ENCODE data around the gene CBX6.
"Not testable (repeated sequence)": the region's sequence is repeated elsewhere in the genome, so short reads cannot be mapped to it uniquely, and the experiment has no call there.

Gene CBX6

GRCh38 chr22:38904052-38904617, 32.1 kb upstream of the CBX6 start:
- H3K27ac ChIP-seq (ENCODE audit: insufficient read depth in 1 of 2, low read depth in 1 of 2, low read length in 2 of 2, poor library complexity in 1 of 2, severe bottlenecking in 2 of 2); CTCF ChIA-PET; POLR2A ChIA-PET; H3K27me3 ChIP-seq (replicated peaks in 2 of 5; ENCODE audit: control insufficient read depth in 4 of 5, insufficient read depth in 5 of 5, low read length in 4 of 5); H3K4me3 ChIP-seq (ENCODE audit: control insufficient read depth in 1 of 7, extremely low read depth in 1 of 7, insufficient read depth in 4 of 7, low read depth in 2 of 7, low read length in 6 of 7); DNase-seq; H3K9me3 ChIP-seq (ENCODE audit: control extremely low read depth in 1 of 5, control insufficient read depth in 4 of 5, insufficient read depth in 2 of 5, low read depth in 1 of 5, low read length in 4 of 5); H3K36me3 ChIP-seq (ENCODE audit: control insufficient read depth in 4 of 4, insufficient read depth in 4 of 4, low read length in 3 of 4): not testable (repeated sequence)
- 100% methylated on average over 1 of the region's 5 CpGs for WGBS (ENCODE audit: insufficient coverage)
- H3K4me1 ChIP-seq (ENCODE audit: control extremely low read depth in 1 of 4, control insufficient read depth in 4 of 4, insufficient read depth in 4 of 4, low read length in 3 of 4), result peaks cover 0 to 19% (median 6%) of the 10 kb centered on the region in 4 experiments

GRCh38 chr22:38901111-38901641, 29.2 kb upstream of the CBX6 start:
- Histone ChIP-seq H3K27ac (ENCODE audit: insufficient read depth in 1 of 2, low read depth in 1 of 2, low read length in 2 of 2, poor library complexity in 1 of 2, severe bottlenecking in 2 of 2) (no peak overlapping the region), H3K36me3 (ENCODE audit: control insufficient read depth in 4 of 4, insufficient read depth in 4 of 4, low read length in 3 of 4) (no peaks in the 10 kb centered on the region), H3K27me3 (replicated peaks in 2 of 5; ENCODE audit: control insufficient read depth in 4 of 5, insufficient read depth in 5 of 5, low read length in 4 of 5) (no peaks in the 10 kb centered on the region), H3K9me3 (ENCODE audit: control extremely low read depth in 1 of 5, control insufficient read depth in 4 of 5, insufficient read depth in 2 of 5, low read depth in 1 of 5, low read length in 4 of 5) (no peaks in the 10 kb centered on the region), H3K4me1 (ENCODE audit: control extremely low read depth in 1 of 4, control insufficient read depth in 4 of 4, insufficient read depth in 4 of 4, low read length in 3 of 4) (peaks cover 0 to 19% (median 6%) of the 10 kb centered on the region in 4 experiments), H3K4me3 (ENCODE audit: control insufficient read depth in 1 of 7, extremely low read depth in 1 of 7, insufficient read depth in 4 of 7, low read depth in 2 of 7, low read length in 6 of 7) (no peak overlapping the region)
- ChIA-PET CTCF (no interaction called here), POLR2A (no interaction called here)
- no CpG with 5 or more reads among the region's 5 CpGs for WGBS (ENCODE audit: insufficient coverage)
- DNase-seq, result peak in 2 of 3 donors; percentile 26 to 43

- H3K4me3 ChIP-seq (ENCODE audit: control insufficient read depth in 1 of 7, extremely low read depth in 1 of 7, insufficient read depth in 4 of 7, low read depth in 2 of 7, low read length in 6 of 7), result no peak overlapping the region
- H3K4me1 ChIP-seq (ENCODE audit: control extremely low read depth in 1 of 4, control insufficient read depth in 4 of 4, insufficient read depth in 4 of 4, low read length in 3 of 4), result peaks cover 0 to 19% (median 6%) of the 10 kb centered on the region in 4 experiments
- ChIA-PET CTCF (interaction anchor here (1.6 kb wide), 1 partner anchor 51 kb away, joined by 3 read pairs; no protein-coding TSS in a partner anchor), POLR2A (no interaction called here)
- peak in 2 of 3 donors; percentile 38 to 53 for DNase-seq
- no peaks in the 10 kb centered on the region for H3K27me3 ChIP-seq (replicated peaks in 2 of 5; ENCODE audit: control insufficient read depth in 4 of 5, insufficient read depth in 5 of 5, low read length in 4 of 5)
- no peaks in the 10 kb centered on the region for H3K9me3 ChIP-seq (ENCODE audit: control extremely low read depth in 1 of 5, control insufficient read depth in 4 of 5, insufficient read depth in 2 of 5, low read depth in 1 of 5, low read length in 4 of 5)
- 20% methylated on average over 2 of the region's 5 CpGs for WGBS (ENCODE audit: insufficient coverage)
- no peak overlapping the region for H3K27ac ChIP-seq (ENCODE audit: insufficient read depth in 1 of 2, low read depth in 1 of 2, low read length in 2 of 2, poor library complexity in 1 of 2, severe bottlenecking in 2 of 2)
- H3K36me3 ChIP-seq (ENCODE audit: control insufficient read depth in 4 of 4, insufficient read depth in 4 of 4, low read length in 3 of 4), result no peaks in the 10 kb centered on the region
Observed at GRCh38 chr22:38900677-38901076, 28.7 kb upstream of the CBX6 start.

- H3K9me3 ChIP-seq (ENCODE audit: control extremely low read depth in 1 of 5, control insufficient read depth in 4 of 5, insufficient read depth in 2 of 5, low read depth in 1 of 5, low read length in 4 of 5), result no peaks in the 10 kb centered on the region
- ChIA-PET CTCF (no interaction called here), POLR2A (no interaction called here)
- H3K27me3 ChIP-seq (replicated peaks in 2 of 5; ENCODE audit: control insufficient read depth in 4 of 5, insufficient read depth in 5 of 5, low read length in 4 of 5), result peaks cover 0 to 4% (median 0%) of the 10 kb centered on the region in 5 experiments
- no peaks in the 10 kb centered on the region for H3K36me3 ChIP-seq (ENCODE audit: control insufficient read depth in 4 of 4, insufficient read depth in 4 of 4, low read length in 3 of 4)
- H3K4me3 ChIP-seq (ENCODE audit: control insufficient read depth in 1 of 7, extremely low read depth in 1 of 7, insufficient read depth in 4 of 7, low read depth in 2 of 7, low read length in 6 of 7), result no peak overlapping the region
- WGBS (ENCODE audit: insufficient coverage), result 92% methylated on average over 8 of the region's 9 CpGs
- no peak for DNase-seq
- H3K27ac ChIP-seq (ENCODE audit: insufficient read depth in 1 of 2, low read depth in 1 of 2, low read length in 2 of 2, poor library complexity in 1 of 2, severe bottlenecking in 2 of 2), result no peak overlapping the region
- no peaks in the 10 kb centered on the region for H3K4me1 ChIP-seq (ENCODE audit: control extremely low read depth in 1 of 4, control insufficient read depth in 4 of 4, insufficient read depth in 4 of 4, low read length in 3 of 4)
Observed at GRCh38 chr22:38891256-38891655, 19.2 kb upstream of the CBX6 start.

GRCh38 chr22:38890377-38890776, 18.4 kb upstream of the CBX6 start:
- POLR2A ChIA-PET, result no interaction called here
- WGBS (ENCODE audit: insufficient coverage), result no CpG with 5 or more reads among the region's 5 CpGs
- peaks cover 0 to 4% (median 0%) of the 10 kb centered on the region in 5 experiments for H3K27me3 ChIP-seq (replicated peaks in 2 of 5; ENCODE audit: control insufficient read depth in 4 of 5, insufficient read depth in 5 of 5, low read length in 4 of 5)

GRCh38 chr22:38886333-38886732, 14.3 kb upstream of the CBX6 start:
- H3K27me3 ChIP-seq (replicated peaks in 2 of 5; ENCODE audit: control insufficient read depth in 4 of 5, insufficient read depth in 5 of 5, low read length in 4 of 5), result peaks cover 0 to 2% (median 0%) of the 10 kb centered on the region in 5 experiments
- POLR2A ChIA-PET, result no interaction called here
- H3K4me3 ChIP-seq (ENCODE audit: control insufficient read depth in 1 of 7, extremely low read depth in 1 of 7, insufficient read depth in 4 of 7, low read depth in 2 of 7, low read length in 6 of 7), result no peak overlapping the region
- no peaks in the 10 kb centered on the region for H3K9me3 ChIP-seq (ENCODE audit: control extremely low read depth in 1 of 5, control insufficient read depth in 4 of 5, insufficient read depth in 2 of 5, low read depth in 1 of 5, low read length in 4 of 5)
- no peak for DNase-seq
- CTCF ChIA-PET, result no interaction called here
- 100% methylated on average over 3 of the region's 5 CpGs for WGBS (ENCODE audit: insufficient coverage)
- H3K4me1 ChIP-seq (ENCODE audit: control extremely low read depth in 1 of 4, control insufficient read depth in 4 of 4, insufficient read depth in 4 of 4, low read length in 3 of 4), result peaks cover 0 to 7% (median 6%) of the 10 kb centered on the region in 4 experiments
- no peaks in the 10 kb centered on the region for H3K36me3 ChIP-seq (ENCODE audit: control insufficient read depth in 4 of 4, insufficient read depth in 4 of 4, low read length in 3 of 4)
- H3K27ac ChIP-seq (ENCODE audit: insufficient read depth in 1 of 2, low read depth in 1 of 2, low read length in 2 of 2, poor library complexity in 1 of 2, severe bottlenecking in 2 of 2), result no peak overlapping the region

More at GRCh38 chr22:38890377-38890776, 18.4 kb upstream of the CBX6 start:
- Histone ChIP-seq H3K4me3 (ENCODE audit: control insufficient read depth in 1 of 7, extremely low read depth in 1 of 7, insufficient read depth in 4 of 7, low read depth in 2 of 7, low read length in 6 of 7) (no peak overlapping the region), H3K9me3 (ENCODE audit: control extremely low read depth in 1 of 5, control insufficient read depth in 4 of 5, insufficient read depth in 2 of 5, low read depth in 1 of 5, low read length in 4 of 5) (no peaks in the 10 kb centered on the region), H3K36me3 (ENCODE audit: control insufficient read depth in 4 of 4, insufficient read depth in 4 of 4, low read length in 3 of 4) (no peaks in the 10 kb centered on the region), H3K4me1 (ENCODE audit: control extremely low read depth in 1 of 4, control insufficient read depth in 4 of 4, insufficient read depth in 4 of 4, low read length in 3 of 4) (no peaks in the 10 kb centered on the region), H3K27ac (ENCODE audit: insufficient read depth in 1 of 2, low read depth in 1 of 2, low read length in 2 of 2, poor library complexity in 1 of 2, severe bottlenecking in 2 of 2) (no peak overlapping the region)
- CTCF ChIA-PET, result no interaction called here
- no peak for DNase-seq

GRCh38 chr22:38882972-38883622, 11.1 kb upstream of the CBX6 start:
- WGBS (ENCODE audit: insufficient coverage), result 76% methylated on average over 8 of the region's 9 CpGs
- no peaks in the 10 kb centered on the region for H3K36me3 ChIP-seq (ENCODE audit: control insufficient read depth in 4 of 4, insufficient read depth in 4 of 4, low read length in 3 of 4)
- ChIA-PET POLR2A (no interaction called here), CTCF (no interaction called here)
- H3K27me3 ChIP-seq (replicated peaks in 2 of 5; ENCODE audit: control insufficient read depth in 4 of 5, insufficient read depth in 5 of 5, low read length in 4 of 5), result peaks cover 0 to 2% (median 0%) of the 10 kb centered on the region in 5 experiments
- H3K4me1 ChIP-seq (ENCODE audit: control extremely low read depth in 1 of 4, control insufficient read depth in 4 of 4, insufficient read depth in 4 of 4, low read length in 3 of 4), result peaks cover 0 to 9% (median 7%) of the 10 kb centered on the region in 4 experiments
- no peak overlapping the region for H3K4me3 ChIP-seq (ENCODE audit: control insufficient read depth in 1 of 7, extremely low read depth in 1 of 7, insufficient read depth in 4 of 7, low read depth in 2 of 7, low read length in 6 of 7)
- H3K9me3 ChIP-seq (ENCODE audit: control extremely low read depth in 1 of 5, control insufficient read depth in 4 of 5, insufficient read depth in 2 of 5, low read depth in 1 of 5, low read length in 4 of 5), result no peaks in the 10 kb centered on the region
- no peak overlapping the region for H3K27ac ChIP-seq (ENCODE audit: insufficient read depth in 1 of 2, low read depth in 1 of 2, low read length in 2 of 2, poor library complexity in 1 of 2, severe bottlenecking in 2 of 2)
- no peak for DNase-seq

All from common myeloid progenitor, CD34-positive (primary cell).